HCT116 (cell line): ENCODE measurements around the gene HECW1. TPM values are rescaled to one million over a fixed set of nuclear protein-coding genes. Genes with fewer than 3 reads are reported as not detected.

Experiments
- ATAC-seq: fragments of 200-7000 bp; cut with Tn5 transposase; 2 replicates; pipeline ENCODE4 v1.9.1; 2020; ENCODE audit warnings: mild to moderate bottlenecking, moderate library complexity
- BruUV-seq: library from RNA; stranded (reverse); fragments of 400-500 nt; replicated peaks from 2 replicates; lab custom pipeline; 2021; lab: Mats Ljungman, UMichigan
- CTCF ChIA-PET: fragments of 300-600 bp; sonication (Branson Sonifier 250); formaldehyde crosslinking; loops from one replicate; lab custom pipeline; 2021; ENCODE audit warnings: antibody characterized with exemption; lab: Charles Lee
- POLR2A ChIA-PET: fragments of 300-600, 350-600 bp; sonication (Branson Sonifier 250); formaldehyde crosslinking; loops from one replicate; lab custom pipeline; 2021; ENCODE audit warnings: antibody characterized with exemption; lab: Charles Lee
- RAD21 ChIA-PET, 2 experiments: fragments of 300-600 bp; sonication (Branson Sonifier 250); formaldehyde crosslinking; loops; one replicate each; lab custom pipeline; 2023; ENCODE audit warnings: low total read pairs in 2 of 2; ENCODE audit not compliant: uncharacterized antibody in 2 of 2, unreplicated experiment in 2 of 2, low non-redundant PET in 1 of 2; lab: Charles Lee
- DNase-seq: peaks from one replicate; pipeline ENCODE4 v3.0.0-alpha.2; 2010; ENCODE audit warnings: low read depth, low spot score
- H2AFZ ChIP-seq: fragments of 200-600 bp; shearing (Covaris generic), sonication (generic); 2 replicates; pipeline ENCODE4 v1.6.1; 2017; ENCODE audit warnings: low read depth, mixed run types, mixed read lengths, antibody characterized with exemption, low read length; ENCODE audit not compliant: poor library complexity, severe bottlenecking
- H3K27ac ChIP-seq: 2 replicates; pipeline ENCODE4 v1.5.1; 2012; ENCODE audit warnings: low read depth, low read length
- H3K27me3 ChIP-seq: fragments of 200-600 bp; sonication (generic); 2 replicates; pipeline ENCODE4 v1.6.1; 2016; ENCODE audit warnings: mixed run types, low read length, mixed read lengths; ENCODE audit not compliant: insufficient read depth
- H3K36me3 ChIP-seq, 2 experiments: fragments of 200-500 bp in 1 of 2; fragments of 200-600 bp in 1 of 2; sonication (Bioruptor generic) in 1 of 2; sonication (generic) in 1 of 2; 2 replicates each; pipeline versions ENCODE4 v1.5.1 to v1.6.1; 2014 to 2016; ENCODE audit warnings: low read length in 2 of 2, inconsistent platforms in 1 of 2, mixed read lengths in 1 of 2, mixed run types in 1 of 2; ENCODE audit not compliant: insufficient read depth in 2 of 2, control insufficient read depth in 1 of 2
- H3K4me1 ChIP-seq, 2 experiments: fragments of 200-600 bp in 1 of 2; sonication (generic) in 1 of 2; 2 replicates each; pipeline versions ENCODE4 v1.5.1 to v1.6.1; 2012 to 2017; ENCODE audit warnings: low read length in 2 of 2, inconsistent platforms in 1 of 2, mild to moderate bottlenecking in 1 of 2, mixed read lengths in 1 of 2, mixed run types in 1 of 2, moderate library complexity in 1 of 2; ENCODE audit not compliant: insufficient read depth in 2 of 2, control insufficient read depth in 1 of 2
- H3K4me2 ChIP-seq: fragments of 200-600 bp; sonication (generic); 2 replicates; pipeline ENCODE4 v1.6.1; 2017; ENCODE audit warnings: mixed run types, low read length, mixed read lengths
- H3K4me3 ChIP-seq, 2 experiments: fragments of 200-600 bp in 1 of 2; sonication (generic) in 1 of 2; replicated peaks in 1 of 2; 2 replicates each; pipeline ENCODE4 v1.5.1; 2011 to 2016; ENCODE audit warnings: low read length in 2 of 2, control low read depth in 1 of 2, low read depth in 1 of 2, mild to moderate bottlenecking in 1 of 2, mixed read lengths in 1 of 2, mixed run types in 1 of 2
- H3K79me2 ChIP-seq: fragments of 200-600 bp; sonication (generic); 2 replicates; pipeline ENCODE4 v1.6.1; 2017; ENCODE audit warnings: mild to moderate bottlenecking, mixed run types, low read length, moderate library complexity, mixed read lengths; ENCODE audit not compliant: insufficient read depth
- H3K9ac ChIP-seq: fragments of 200-600 bp; sonication (generic); 2 replicates; pipeline ENCODE4 v1.6.1; 2016; ENCODE audit warnings: low read length, mixed read lengths
- H3K9me2 ChIP-seq: fragments of 200-600 bp; sonication (generic), shearing (Covaris generic); 2 replicates; pipeline ENCODE4 v1.6.1; 2017; ENCODE audit warnings: mixed run types, mild to moderate bottlenecking, moderate library complexity; ENCODE audit not compliant: insufficient read depth
- H3K9me3 ChIP-seq, 2 experiments: fragments of 200-500 bp in 1 of 2; fragments of 200-600 bp in 1 of 2; sonication (Bioruptor generic) in 1 of 2; sonication (generic) in 1 of 2; 2 replicates each; pipeline ENCODE4 v1.6.1; 2014 to 2017; ENCODE audit warnings: low read length in 2 of 2, mixed read lengths in 2 of 2, inconsistent platforms in 1 of 2, low read depth in 1 of 2, mild to moderate bottlenecking in 1 of 2, mixed run types in 1 of 2, moderate library complexity in 1 of 2; ENCODE audit not compliant: control insufficient read depth in 1 of 2, insufficient read depth in 1 of 2
- H4K20me1 ChIP-seq: fragments of 200-600 bp; sonication (generic), shearing (Covaris generic); 2 replicates; pipeline ENCODE4 v1.6.1; 2017; ENCODE audit warnings: mixed run types, mild to moderate bottlenecking, moderate library complexity; ENCODE audit not compliant: insufficient read depth
- CEBPB ChIP-seq: IDR thresholded peaks from 2 replicates; pipeline ENCODE4 v1.6.1; 2012; ENCODE audit warnings: low read depth
- CTCF ChIP-seq, 3 experiments: fragments of 200-600 bp in 1 of 3; sonication (generic) in 1 of 3; IDR thresholded peaks in 2 of 3; conservative IDR thresholded peaks in 1 of 3; 2 replicates each; pipeline ENCODE4 v1.5.1; 2012 to 2017; ENCODE audit warnings: low read depth in 2 of 3, low read length in 2 of 3, antibody characterized with exemption in 1 of 3, borderline replicate concordance in 1 of 3, control low read depth in 1 of 3, mild to moderate bottlenecking in 1 of 3, mixed read lengths in 1 of 3, mixed run types in 1 of 3, moderate library complexity in 1 of 3; ENCODE audit not compliant: insufficient read depth in 1 of 3
- EZH2 ChIP-seq: fragments of 200-600 bp; sonication (generic); IDR thresholded peaks from 2 replicates; pipeline ENCODE4 v1.6.1; 2017; ENCODE audit warnings: antibody characterized with exemption, mixed run types
- EZH2phosphoT487 ChIP-seq: fragments of 200-600 bp; IDR thresholded peaks from 2 replicates; pipeline ENCODE4 v1.6.1; 2018; ENCODE audit warnings: antibody characterized with exemption, borderline replicate concordance
- FOSL1 ChIP-seq: IDR thresholded peaks from 2 replicates; pipeline ENCODE4 v1.6.1; 2012; ENCODE audit warnings: low read depth
- JUND ChIP-seq: IDR thresholded peaks from 2 replicates; pipeline ENCODE4 v1.6.1; 2012
- MAX ChIP-seq: IDR thresholded peaks from 2 replicates; pipeline ENCODE4 v1.6.1; 2012
- POLR2A ChIP-seq: IDR thresholded peaks from 2 replicates; pipeline ENCODE4 v1.7.0; 2011; ENCODE audit warnings: borderline replicate concordance; ENCODE audit not compliant: insufficient read depth, insufficient read length; ENCODE audit errors: extremely low read depth
- POLR2AphosphoS5 ChIP-seq: IDR thresholded peaks from 2 replicates; pipeline ENCODE4 v1.6.1; 2011; ENCODE audit warnings: mild to moderate bottlenecking, low read depth, low read length, moderate library complexity
- RAD21 ChIP-seq: IDR thresholded peaks from 2 replicates; pipeline ENCODE4 v1.6.1; 2012; ENCODE audit warnings: low read depth, mild to moderate bottlenecking
- REST ChIP-seq: IDR thresholded peaks from 2 replicates; pipeline ENCODE4 v1.6.1; 2012; ENCODE audit warnings: low read depth
- SIN3A ChIP-seq: IDR thresholded peaks from 2 replicates; pipeline ENCODE4 v1.6.1; 2012; ENCODE audit warnings: low read depth
- SP1 ChIP-seq: IDR thresholded peaks from 2 replicates; pipeline ENCODE4 v1.6.1; 2012; ENCODE audit warnings: low read depth
- SRF ChIP-seq: IDR thresholded peaks from 2 replicates; pipeline ENCODE4 v1.6.1; 2012; ENCODE audit warnings: low read depth
- TCF7L2 ChIP-seq: IDR thresholded peaks from 2 replicates; pipeline ENCODE4 v1.7.0; 2011; ENCODE audit warnings: borderline replicate concordance, inconsistent platforms; ENCODE audit not compliant: insufficient read depth, insufficient read length; ENCODE audit errors: extremely low read depth
- YY1 ChIP-seq: IDR thresholded peaks from 2 replicates; pipeline ENCODE4 v1.6.1; 2011; ENCODE audit warnings: low read length, low read depth, moderate library complexity, mild to moderate bottlenecking; ENCODE audit not compliant: insufficient replicate concordance; ENCODE audit errors: extremely low read depth
- ZBTB33 ChIP-seq: IDR thresholded peaks from 2 replicates; pipeline ENCODE4 v1.6.1; 2011; ENCODE audit warnings: mild to moderate bottlenecking, low read length, moderate library complexity; ENCODE audit not compliant: insufficient replicate concordance; ENCODE audit errors: extremely low read depth
- ZFX ChIP-seq: fragments of 450-650 bp; IDR thresholded peaks from 2 replicates; pipeline ENCODE4 v1.6.1; 2017
- ZNF274 ChIP-seq: fragments of 200-500 bp; sonication (Bioruptor generic); IDR thresholded peaks from 2 replicates; pipeline ENCODE4 v1.6.1; 2014; ENCODE audit warnings: mild to moderate bottlenecking, low read depth, low read length, inconsistent platforms
- intact Hi-C: fragments of 100-400 bp; cut with micrococcal nuclease; formaldehyde crosslinking; loops from 2 replicates; pipeline ENCODE4 v1.10.0; 2022
- total RNA-seq: library from RNA; stranded (reverse); gene quantifications from one replicate; pipeline ENCODE4 v1.2.1, GENCODE V29; 2021; ENCODE audit not compliant: unreplicated experiment

Gene HECW1
- total RNA-seq, 1 experiment from 2014 or later = 5.6 TPM

- TF ChIP-seq ZNF274 = no peak
These were observed 52.3 kb downstream of the HECW1 start (continued) for GRCh38 chr7:43164757-43165156.

GRCh38 chr7:43166686-43167085, 54.2 kb downstream of the HECW1 start:
- H3K27ac ChIP-seq = no peak overlapping the region
- no peak overlapping the region for H3K4me2 ChIP-seq
- H2AFZ ChIP-seq = no peak overlapping the region
- no peak for ATAC-seq
- no peaks in the 10 kb centered on the region for H4K20me1 ChIP-seq
- ChIA-PET CTCF (no interaction called here), RAD21 (no interaction called here), POLR2A (no interaction called here)
- H3K9ac ChIP-seq = no peak overlapping the region
- no peak overlapping the region for H3K4me3 ChIP-seq
- no TSS peak for BruUV-seq
- no peaks in the 10 kb centered on the region for H3K27me3 ChIP-seq
- H3K4me1 ChIP-seq = peaks cover 0 to 14% of the 10 kb centered on the region in 2 experiments; a peak in 2 of 4 replicates
- no peaks in the 10 kb centered on the region for H3K9me2 ChIP-seq
- no peaks in the 10 kb centered on the region for H3K79me2 ChIP-seq
- DNase-seq = no peak
- no peaks in the 10 kb centered on the region for H3K9me3 ChIP-seq
- H3K36me3 ChIP-seq = no peaks in the 10 kb centered on the region
- no peak for TF ChIP-seq SRF
- TF ChIP-seq SP1 = no peak
- TF ChIP-seq MAX = no peak
- no peak for TF ChIP-seq POLR2AphosphoS5
- TF ChIP-seq REST = no peak
- TF ChIP-seq CTCF (IDR thresholded peaks at IDR 0.05 in 2 of 3, conservative IDR thresholded peaks at IDR 0.05 in 1 of 3; ENCODE audit: borderline replicate concordance in 1 of 3, insufficient read depth in 1 of 3, low read depth in 2 of 3, low read length in 2 of 3) = no peak
- TF ChIP-seq EZH2phosphoT487 = no peak
- no peak for TF ChIP-seq ZBTB33
- TF ChIP-seq FOSL1 = no peak
- TF ChIP-seq RAD21 = no peak
- no peak for TF ChIP-seq TCF7L2
- TF ChIP-seq CEBPB = no peak
- TF ChIP-seq YY1 = no peak
- no peak for TF ChIP-seq ZFX
- no peak for TF ChIP-seq JUND
- TF ChIP-seq EZH2 = no peak
- no peak for TF ChIP-seq POLR2A
- no peak for TF ChIP-seq SIN3A
- intact Hi-C loops = no loop called here
